Measurements from ENCODE around the gene BAG2.

Gene BAG2

GRCh38 chr6:57205550-57206328 is 33.6 kb downstream of the BAG2 start:
- DNase-seq (ENCODE audit: low read depth) = no peak
- no peak overlapping the region for H3K4me3 ChIP-seq (ENCODE audit: low read depth, low read length)
- no peak for TF ChIP-seq CTCF (IDR thresholded peaks at IDR 0.05; ENCODE audit: insufficient read depth, low read depth, low read length, missing control alignments)

- DNase-seq (ENCODE audit: low read depth) = no peak
- H3K4me3 ChIP-seq (ENCODE audit: low read depth, low read length) = no peak overlapping the region
- TF ChIP-seq CTCF (IDR thresholded peaks at IDR 0.05; ENCODE audit: insufficient read depth, low read depth, low read length, missing control alignments) = no peak
Observed at GRCh38 chr6:57207141-57207540, 35.0 kb downstream of the BAG2 start.

GRCh38 chr6:57207872-57208271 is 35.7 kb downstream of the BAG2 start:
- no peak for TF ChIP-seq CTCF (IDR thresholded peaks at IDR 0.05; ENCODE audit: insufficient read depth, low read depth, low read length, missing control alignments)
- DNase-seq (ENCODE audit: low read depth) = no peak
- no peak overlapping the region for H3K4me3 ChIP-seq (ENCODE audit: low read depth, low read length)

- no peak overlapping the region for H3K4me3 ChIP-seq (ENCODE audit: low read depth, low read length)
- TF ChIP-seq CTCF (IDR thresholded peaks at IDR 0.05; ENCODE audit: insufficient read depth, low read depth, low read length, missing control alignments) = no peak
- DNase-seq (ENCODE audit: low read depth) = no peak
Observed at GRCh38 chr6:57209030-57209429, 36.9 kb downstream of the BAG2 start.

- no peak for TF ChIP-seq CTCF (IDR thresholded peaks at IDR 0.05; ENCODE audit: insufficient read depth, low read depth, low read length, missing control alignments)
- no peak for DNase-seq (ENCODE audit: low read depth)
- no peak overlapping the region for H3K4me3 ChIP-seq (ENCODE audit: low read depth, low read length)
Observed at GRCh38 chr6:57210060-57210459, 37.9 kb downstream of the BAG2 start.

GRCh38 chr6:57215260-57215659 is 43.1 kb downstream of the BAG2 start:
- DNase-seq (ENCODE audit: low read depth) = no peak
- H3K4me3 ChIP-seq (ENCODE audit: low read depth, low read length) = no peak overlapping the region
- TF ChIP-seq CTCF (IDR thresholded peaks at IDR 0.05; ENCODE audit: insufficient read depth, low read depth, low read length, missing control alignments) = no peak

Data from GM12865 (cell line).